ENCODE data around the gene GTF3A. TPM values are rescaled to one million over a fixed set of nuclear protein-coding genes. Genes with fewer than 3 reads are reported as not detected.
A peak's percentile ranks its signal among the peaks of the same experiment; 100 is the strongest.

GTF3A gene
- 104 TPM for polyA plus RNA-seq (2013, experiment 1 of 2)
- 114 TPM for polyA plus RNA-seq (2013, experiment 2 of 2)

DNA sequence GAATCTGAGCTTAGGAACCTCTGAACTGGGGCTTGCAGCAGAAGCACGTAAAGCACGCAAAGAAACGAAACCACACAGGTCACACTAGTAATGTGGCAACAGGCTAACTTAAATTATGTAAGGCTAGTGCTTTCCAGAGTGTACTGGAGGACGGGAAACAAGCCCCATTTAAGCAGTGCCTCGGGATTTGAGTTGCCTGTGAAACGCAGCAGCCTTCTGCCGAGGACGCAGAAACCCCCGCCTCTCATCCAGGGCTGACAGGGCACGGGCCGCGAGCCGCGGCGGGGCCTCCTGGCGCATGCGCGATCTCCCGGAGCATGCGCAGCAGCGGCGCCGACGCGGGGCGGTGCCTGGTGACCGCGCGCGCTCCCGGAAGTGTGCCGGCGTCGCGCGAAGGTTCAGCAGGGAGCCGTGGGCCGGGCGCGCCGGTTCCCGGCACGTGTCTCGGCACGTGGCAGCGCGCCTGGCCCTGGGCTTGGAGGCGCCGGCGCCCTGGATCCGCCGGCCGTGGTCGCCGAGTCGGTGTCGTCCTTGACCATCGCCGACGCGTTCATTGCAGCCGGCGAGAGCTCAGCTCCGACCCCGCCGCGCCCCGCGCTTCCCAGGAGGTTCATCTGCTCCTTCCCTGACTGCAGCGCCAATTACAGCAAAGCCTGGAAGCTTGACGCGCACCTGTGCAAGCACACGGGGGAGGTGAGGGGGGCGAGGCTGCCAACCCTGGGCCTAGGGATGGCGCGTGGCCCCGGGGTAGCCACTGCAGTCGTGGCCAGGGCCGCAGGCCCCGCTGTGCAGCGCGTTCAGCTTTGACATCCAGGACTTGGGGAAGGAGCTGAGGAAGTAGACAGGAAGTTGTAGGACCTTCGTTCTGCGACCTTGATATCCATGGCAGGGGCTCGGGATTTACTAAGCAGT lies at the start of gene GTF3A:
GTF3A (plus strand) TSS at position 374 of the 912 bp plus-strand sequence.
- Histone ChIP-seq H3K4me1 (ENCODE audit: insufficient read depth, low read length) (peaks cover 19% of the 10 kb centered on the region), H3K27me3 (ENCODE audit: insufficient read depth, low read length) (peaks cover 11% of the 10 kb centered on the region), H3K27ac (ENCODE audit: low read depth, low read length) (peak within 1 kb of the TSS; percentile 9; the same call in 1 of the 2 replicates), H3K9ac (ENCODE audit: low read depth, low read length) (peak within 1 kb of the TSS; percentile 70), H3K4me3 (ENCODE audit: low read length) (peak within 1 kb of the TSS; percentile 75), H3K36me3 (ENCODE audit: insufficient read depth, low read length) (peaks cover 26% of the 10 kb centered on the region), H3K9me3 (ENCODE audit: insufficient read depth, low read depth, low read length) (no peaks in the 10 kb centered on the region)
- WGBS, result under 1% methylated on average over 85 of the region's 85 CpGs

DNA sequence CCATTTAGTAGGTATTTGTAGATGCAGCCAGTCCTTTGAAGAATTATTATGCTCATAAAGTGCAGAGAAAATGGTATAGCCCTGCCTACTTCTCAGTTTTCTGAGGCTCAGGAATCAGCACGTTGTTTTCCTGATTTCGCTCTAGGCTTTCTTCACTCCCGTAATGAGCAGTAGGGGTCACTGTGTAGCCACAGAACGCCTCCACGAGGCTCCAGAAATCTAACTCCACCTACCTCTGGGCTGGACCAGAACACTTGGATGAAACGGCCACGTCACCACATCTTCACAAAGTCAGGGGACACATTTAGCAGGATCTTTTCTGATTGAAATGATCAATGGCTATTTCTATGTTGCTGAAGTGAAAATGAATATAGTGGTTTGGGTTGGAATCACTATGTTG lies 49.8 kb upstream of the GTF3A start:
- Histone ChIP-seq H3K36me3 (ENCODE audit: insufficient read depth, low read length) (no peaks in the 10 kb centered on the region), H3K4me3 (ENCODE audit: low read length) (no peak overlapping the region), H3K9ac (ENCODE audit: low read depth, low read length) (no peak overlapping the region), H3K27me3 (ENCODE audit: insufficient read depth, low read length) (peaks cover 15% of the 10 kb centered on the region), H3K27ac (ENCODE audit: low read depth, low read length) (no peak overlapping the region), H3K9me3 (ENCODE audit: insufficient read depth, low read depth, low read length) (no peaks in the 10 kb centered on the region), H3K4me1 (ENCODE audit: insufficient read depth, low read length) (no peaks in the 10 kb centered on the region)
- WGBS, result 7% methylated on average over 7 of the region's 7 CpGs

- H3K9ac ChIP-seq (ENCODE audit: low read depth, low read length), result no peak overlapping the region
- WGBS, result 70% methylated on average over 15 of the region's 15 CpGs
- H3K9me3 ChIP-seq (ENCODE audit: insufficient read depth, low read depth, low read length), result no peaks in the 10 kb centered on the region
- H3K27ac ChIP-seq (ENCODE audit: low read depth, low read length), result no peak overlapping the region
- H3K4me3 ChIP-seq (ENCODE audit: low read length), result no peak overlapping the region
- peaks cover 15% of the 10 kb centered on the region for H3K27me3 ChIP-seq (ENCODE audit: insufficient read depth, low read length)
- 0 out of 2 replicates have a peak, but pooled peaks cover 6% of the 10 kb centered on the region for H3K4me1 ChIP-seq (ENCODE audit: insufficient read depth, low read length)
- no peaks in the 10 kb centered on the region for H3K36me3 ChIP-seq (ENCODE audit: insufficient read depth, low read length)
Observed at GRCh38 chr13:27375686-27376326, 48.6 kb upstream of the GTF3A start.

- Histone ChIP-seq H3K4me3 (ENCODE audit: low read length) (no peak overlapping the region), H3K4me1 (ENCODE audit: insufficient read depth, low read length) (peaks cover 18% of the 10 kb centered on the region; the same call in 1 of the 2 replicates), H3K27ac (ENCODE audit: low read depth, low read length) (no peak overlapping the region), H3K9ac (ENCODE audit: low read depth, low read length) (no peak overlapping the region), H3K36me3 (ENCODE audit: insufficient read depth, low read length) (no peaks in the 10 kb centered on the region), H3K27me3 (ENCODE audit: insufficient read depth, low read length) (peaks cover 4% of the 10 kb centered on the region), H3K9me3 (ENCODE audit: insufficient read depth, low read depth, low read length) (no peaks in the 10 kb centered on the region)
- 97% methylated on average over 3 of the region's 4 CpGs for WGBS
Observed at GRCh38 chr13:27379126-27379525, 45.3 kb upstream of the GTF3A start.

GRCh38 chr13:27379694-27380641 lies 44.5 kb upstream of the GTF3A start:
- H3K9ac ChIP-seq (ENCODE audit: low read depth, low read length), result no peak overlapping the region
- H3K4me3 ChIP-seq (ENCODE audit: low read length), result no peak overlapping the region
- no peaks in the 10 kb centered on the region for H3K9me3 ChIP-seq (ENCODE audit: insufficient read depth, low read depth, low read length)
- 37% methylated on average over 13 of the region's 14 CpGs for WGBS
- H3K36me3 ChIP-seq (ENCODE audit: insufficient read depth, low read length), result no peaks in the 10 kb centered on the region
- peaks cover 18% of the 10 kb centered on the region; the same call in 1 of the 2 replicates for H3K4me1 ChIP-seq (ENCODE audit: insufficient read depth, low read length)
- no peaks in the 10 kb centered on the region for H3K27me3 ChIP-seq (ENCODE audit: insufficient read depth, low read length)
- H3K27ac ChIP-seq (ENCODE audit: low read depth, low read length), result no peak overlapping the region

GRCh38 chr13:27381601-27382000 lies 42.8 kb upstream of the GTF3A start:
- H3K4me3 ChIP-seq (ENCODE audit: low read length), result no peak overlapping the region
- no peaks in the 10 kb centered on the region for H3K27me3 ChIP-seq (ENCODE audit: insufficient read depth, low read length)
- 71% methylated on average over 17 of the region's 17 CpGs for WGBS
- H3K9ac ChIP-seq (ENCODE audit: low read depth, low read length), result no peak overlapping the region
- no peaks in the 10 kb centered on the region for H3K9me3 ChIP-seq (ENCODE audit: insufficient read depth, low read depth, low read length)
- no peak overlapping the region for H3K27ac ChIP-seq (ENCODE audit: low read depth, low read length)
- H3K36me3 ChIP-seq (ENCODE audit: insufficient read depth, low read length), result no peaks in the 10 kb centered on the region
- H3K4me1 ChIP-seq (ENCODE audit: insufficient read depth, low read length), result peaks cover 18% of the 10 kb centered on the region; the same call in 1 of the 2 replicates

DNA sequence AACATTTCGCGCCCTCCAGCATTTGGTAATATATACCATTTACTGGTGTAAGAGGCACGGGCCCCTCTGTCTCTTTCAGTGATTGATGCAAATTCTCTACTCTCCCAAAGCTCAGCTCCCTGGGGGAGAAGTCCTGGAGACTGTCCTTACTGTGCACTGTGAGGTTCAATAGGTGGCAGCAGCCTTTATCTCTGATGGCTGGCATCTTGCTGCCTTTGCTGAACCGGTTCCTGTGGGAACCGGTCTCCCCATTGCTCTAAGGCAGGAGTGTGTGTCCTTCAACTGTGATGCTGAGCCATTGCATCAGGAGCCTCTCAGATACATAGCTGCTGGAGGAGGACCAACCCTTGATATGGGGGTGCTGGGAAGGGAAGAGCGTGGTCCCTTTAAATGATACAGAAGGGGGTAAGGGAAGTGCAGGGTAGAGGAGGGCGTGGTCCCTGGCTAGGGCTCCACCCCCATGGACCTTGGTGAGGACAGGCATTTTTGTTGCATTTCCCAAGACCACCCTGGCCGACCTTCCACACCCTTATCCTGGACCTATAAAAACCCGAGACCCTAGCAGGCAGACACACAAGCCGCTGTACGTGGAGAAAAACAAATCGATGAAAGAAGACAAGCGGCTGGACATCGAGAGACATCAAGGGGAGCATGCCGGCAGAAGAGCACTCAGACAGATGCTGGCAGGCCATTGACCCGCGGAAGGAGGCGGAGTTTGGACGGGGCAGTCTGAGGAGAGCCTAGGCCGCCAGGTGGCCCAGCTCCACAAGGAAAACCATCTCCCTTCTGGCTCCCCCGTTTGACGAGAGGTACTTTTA lies 41.1 kb upstream of the GTF3A start:
- Histone ChIP-seq H3K27me3 (ENCODE audit: insufficient read depth, low read length) (no peaks in the 10 kb centered on the region), H3K27ac (ENCODE audit: low read depth, low read length) (no peak overlapping the region), H3K4me1 (ENCODE audit: insufficient read depth, low read length) (peaks cover 18% of the 10 kb centered on the region; the same call in 1 of the 2 replicates), H3K9ac (ENCODE audit: low read depth, low read length) (no peak overlapping the region), H3K4me3 (ENCODE audit: low read length) (no peak overlapping the region), H3K36me3 (ENCODE audit: insufficient read depth, low read length) (no peaks in the 10 kb centered on the region), H3K9me3 (ENCODE audit: insufficient read depth, low read depth, low read length) (no peaks in the 10 kb centered on the region)
- WGBS, result 90% methylated on average over 22 of the region's 22 CpGs

- 95% methylated on average over 4 of the region's 4 CpGs for WGBS
- Histone ChIP-seq H3K4me3 (ENCODE audit: low read length) (no peak overlapping the region), H3K9me3 (ENCODE audit: insufficient read depth, low read depth, low read length) (no peaks in the 10 kb centered on the region), H3K27ac (ENCODE audit: low read depth, low read length) (no peak overlapping the region), H3K9ac (ENCODE audit: low read depth, low read length) (no peak overlapping the region), H3K4me1 (ENCODE audit: insufficient read depth, low read length) (peaks cover 18% of the 10 kb centered on the region; the same call in 1 of the 2 replicates), H3K36me3 (ENCODE audit: insufficient read depth, low read length) (no peaks in the 10 kb centered on the region), H3K27me3 (ENCODE audit: insufficient read depth, low read length) (no peaks in the 10 kb centered on the region)
Observed at GRCh38 chr13:27384285-27384684, 40.1 kb upstream of the GTF3A start.

- Histone ChIP-seq H3K9ac (ENCODE audit: low read depth, low read length) (no peak overlapping the region), H3K4me1 (ENCODE audit: insufficient read depth, low read length) (0 out of 2 replicates have a peak, but pooled peaks cover 3% of the 10 kb centered on the region), H3K36me3 (ENCODE audit: insufficient read depth, low read length) (no peaks in the 10 kb centered on the region), H3K27me3 (ENCODE audit: insufficient read depth, low read length) (no peaks in the 10 kb centered on the region), H3K9me3 (ENCODE audit: insufficient read depth, low read depth, low read length) (no peaks in the 10 kb centered on the region), H3K4me3 (ENCODE audit: low read length) (no peak overlapping the region), H3K27ac (ENCODE audit: low read depth, low read length) (no peak overlapping the region)
- 76% methylated on average over 2 of the region's 2 CpGs for WGBS
Observed at GRCh38 chr13:27388241-27388640, 36.2 kb upstream of the GTF3A start.

DNA sequence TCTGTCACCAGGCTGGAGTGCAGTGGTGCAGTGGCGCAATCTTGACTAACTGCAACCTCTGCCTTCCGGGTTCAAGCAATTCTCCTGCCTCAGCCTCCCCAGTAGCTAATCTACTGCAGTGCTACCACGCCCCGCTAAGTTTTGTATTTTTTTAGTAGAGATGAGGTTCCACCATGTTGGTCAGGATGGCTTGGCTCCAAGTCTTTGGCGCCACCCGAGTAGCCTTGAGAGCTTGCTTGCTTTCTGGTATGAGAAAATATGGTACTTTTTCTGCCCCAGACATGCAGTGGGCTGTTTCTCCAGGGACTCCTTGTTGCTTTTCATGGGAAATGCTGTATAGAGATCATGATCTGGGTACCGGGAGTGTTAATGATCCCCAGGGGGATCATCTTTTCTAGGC lies 34.5 kb upstream of the GTF3A start:
- Histone ChIP-seq H3K36me3 (ENCODE audit: insufficient read depth, low read length) (no peaks in the 10 kb centered on the region), H3K9me3 (ENCODE audit: insufficient read depth, low read depth, low read length) (no peaks in the 10 kb centered on the region), H3K27ac (ENCODE audit: low read depth, low read length) (no peak overlapping the region), H3K4me3 (ENCODE audit: low read length) (no peak overlapping the region), H3K4me1 (ENCODE audit: insufficient read depth, low read length) (no peaks in the 10 kb centered on the region), H3K27me3 (ENCODE audit: insufficient read depth, low read length) (no peaks in the 10 kb centered on the region), H3K9ac (ENCODE audit: low read depth, low read length) (no peak overlapping the region)
- 94% methylated on average over 7 of the region's 7 CpGs for WGBS
